Left renal cortex interstitium (tissue), 4 donors: ENCODE results near the gene ATG10. TPM values are rescaled to one million over a fixed set of nuclear protein-coding genes. Genes with fewer than 3 reads are reported as not detected.
"Not testable (repeated sequence)": the region's sequence is repeated elsewhere in the genome, so short reads cannot be mapped to it uniquely, and the experiment has no call there.

ENCODE experiments used
- DNase-seq, 4 donors: peaks; one replicate each; pipeline ENCODE4 v3.0.0-alpha.2; 2013; ENCODE audit warnings: low read depth in 4 of 4, low spot score in 2 of 4, missing footprints in 1 of 4
- polyA plus RNA-seq, 4 donors: library from polyadenylated mRNA; unstranded; fragments of 120-200 nt; gene quantifications; one replicate each; pipeline ENCODE4 v1.2.1, GENCODE V29; 2013; ENCODE audit not compliant: insufficient read length in 4 of 4

ATG10 gene
- polyA plus RNA-seq, 4 donors, result 10.2 to 17.8 (median 12.8) TPM

- no peak for DNase-seq
Observed at GRCh38 chr5:82109013-82109412, 137.2 kb downstream of the ATG10 start.

- DNase-seq, result not testable (repeated sequence)
Observed at GRCh38 chr5:82109915-82110314, 138.1 kb downstream of the ATG10 start.

- DNase-seq, result no peak
Observed at GRCh38 chr5:82111191-82111590, 139.4 kb downstream of the ATG10 start.

DNA sequence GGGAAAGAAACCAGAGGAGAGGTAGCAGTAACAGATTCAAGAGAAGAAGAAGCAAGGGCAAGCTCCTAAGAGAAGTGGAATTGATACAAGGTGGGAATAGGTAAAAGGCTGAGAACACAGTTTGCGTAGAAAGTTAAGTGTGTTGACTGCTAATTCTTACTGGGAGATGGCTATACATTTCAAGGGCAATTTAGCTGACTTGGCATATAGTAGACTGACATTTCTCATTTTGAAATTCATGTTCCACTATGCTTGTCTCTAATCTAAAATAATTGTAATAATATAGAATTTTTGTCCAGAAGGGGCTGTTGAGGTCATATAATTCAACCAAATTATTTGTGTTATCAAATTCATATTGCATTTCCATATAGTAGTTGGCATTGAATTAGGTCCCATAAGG, 144.0 kb downstream of the ATG10 start:
- DNase-seq, result no peak

- DNase-seq, result no peak
Observed at GRCh38 chr5:82119889-82120288, 148.1 kb downstream of the ATG10 start.

GRCh38 chr5:82129723-82130285, 158.0 kb downstream of the ATG10 start:
- DNase-seq, result no peak

DNA sequence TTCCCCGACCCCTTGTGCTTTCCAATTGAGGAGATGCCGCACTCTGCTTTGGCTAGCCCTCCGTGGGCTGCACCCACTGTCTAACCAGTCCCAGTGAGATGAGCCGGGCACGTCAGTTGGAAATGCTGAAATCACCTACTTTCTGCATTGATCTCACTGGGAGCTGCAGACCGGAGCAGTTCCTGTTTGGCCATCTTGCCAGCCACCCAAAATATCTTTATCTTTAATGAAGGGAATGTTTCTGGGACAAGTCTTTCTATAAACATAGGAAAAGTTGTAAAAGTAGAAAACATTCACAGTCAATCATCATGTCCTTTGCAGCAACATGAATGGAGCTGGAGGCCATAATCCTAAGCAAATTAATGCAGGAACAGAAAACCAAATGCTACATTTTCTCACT, 158.8 kb downstream of the ATG10 start:
- DNase-seq, result no peak

DNA sequence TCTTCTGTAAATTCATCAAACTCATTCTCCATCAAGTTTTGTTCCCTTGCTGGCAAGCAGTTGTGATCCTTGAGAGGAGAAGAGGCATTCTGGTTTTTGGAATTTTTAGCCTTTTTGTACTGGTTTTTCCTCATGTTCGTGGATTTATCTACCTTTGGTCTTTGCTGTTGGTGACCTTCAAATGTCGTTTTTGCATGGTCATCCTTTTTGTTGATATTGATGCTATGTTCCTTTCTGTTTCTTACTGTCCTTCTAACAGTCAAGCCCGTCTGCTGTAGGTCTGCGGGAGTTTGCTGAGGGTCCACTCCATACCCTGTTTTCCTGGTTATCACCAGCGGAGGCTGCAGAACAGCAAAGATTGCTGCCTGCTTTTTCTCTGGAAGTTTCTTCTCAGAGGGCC, 165.4 kb downstream of the ATG10 start:
- no peak for DNase-seq

DNA sequence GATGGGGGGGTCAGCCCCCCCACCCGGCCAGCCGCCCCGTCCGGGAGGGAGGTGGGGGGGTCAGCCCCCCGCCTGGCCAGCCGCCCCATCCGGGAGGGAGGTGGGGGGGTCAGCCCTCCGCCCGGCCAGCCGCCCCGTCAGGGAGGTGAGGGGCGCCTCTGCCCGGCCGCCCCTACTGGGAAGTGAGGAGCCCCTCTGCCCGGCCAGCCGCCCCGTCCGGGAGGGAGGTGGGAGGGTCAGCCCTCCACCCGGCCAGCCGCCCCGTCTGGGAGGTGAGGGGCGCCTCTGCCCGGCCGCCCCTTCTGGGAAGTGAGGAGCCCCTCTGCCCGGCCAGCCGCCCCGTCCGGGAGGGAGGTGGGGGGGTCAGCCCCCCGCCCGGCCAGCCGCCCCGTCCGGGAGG, 168.0 kb downstream of the ATG10 start:
- not testable (repeated sequence) for DNase-seq

DNA sequence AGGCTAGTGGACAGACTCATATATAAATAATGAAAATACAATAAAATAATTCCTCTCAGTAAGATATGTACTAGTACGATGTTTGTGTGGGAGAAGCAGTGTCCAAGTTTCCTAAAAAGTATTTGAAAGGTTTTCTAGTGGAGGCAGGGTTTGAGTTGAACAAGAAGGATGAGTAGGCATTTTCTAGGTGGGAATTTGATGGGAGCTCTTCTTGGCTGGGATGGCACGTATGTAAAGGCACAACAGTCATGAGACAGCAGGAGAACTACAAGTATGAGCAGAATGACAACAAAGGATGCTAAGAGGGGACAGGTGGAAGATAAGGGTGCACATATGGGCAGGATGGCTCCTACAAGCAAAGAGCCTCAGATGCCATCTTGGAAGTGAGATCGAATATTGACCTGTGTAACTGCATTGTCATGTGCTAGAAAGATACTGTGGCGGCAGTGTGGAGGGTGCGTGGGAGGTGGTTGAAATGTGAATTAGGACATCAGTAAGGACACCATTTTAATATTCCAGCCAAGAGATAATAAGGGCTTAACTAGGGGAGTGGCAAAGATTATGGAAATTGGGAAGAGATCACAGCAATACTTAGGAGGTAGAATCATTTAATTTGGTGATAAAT, 170.5 kb downstream of the ATG10 start:
- no peak for DNase-seq

- no peak for DNase-seq
Observed at GRCh38 chr5:82142928-82143577, 171.2 kb downstream of the ATG10 start.

DNA sequence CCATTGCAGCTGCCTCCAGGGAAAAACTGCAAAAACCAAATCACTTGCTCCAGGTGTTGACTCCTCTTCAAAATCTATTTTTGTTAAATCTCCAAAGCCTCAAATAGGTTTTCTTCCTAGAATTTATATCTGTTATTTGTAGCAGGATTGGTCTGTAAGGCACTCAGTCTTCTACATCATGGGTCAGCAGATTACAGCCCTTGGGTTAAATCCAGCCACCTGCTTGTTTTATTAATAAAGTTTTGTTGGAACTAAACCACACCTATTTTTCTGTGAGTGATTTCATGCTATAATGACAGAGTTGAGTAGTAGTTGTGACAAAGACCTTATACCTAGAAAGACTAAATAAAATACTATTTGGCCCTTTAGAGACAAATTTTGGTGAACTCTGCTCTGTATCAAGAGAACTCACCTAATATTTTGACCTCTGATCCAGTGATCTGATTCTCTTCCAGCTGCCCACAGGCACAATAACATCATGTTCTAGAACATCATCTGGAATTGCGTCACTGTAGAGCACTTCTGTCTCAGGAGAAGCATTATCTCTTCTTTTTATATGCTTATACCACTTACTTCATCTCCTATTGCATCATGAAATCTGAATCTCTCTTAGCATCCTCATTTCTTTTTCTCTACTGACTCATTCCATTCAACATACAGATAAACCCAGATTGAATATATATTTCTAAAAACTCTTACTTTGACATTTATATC, 176.2 kb downstream of the ATG10 start:
- DNase-seq, result no peak

GRCh38 chr5:82149434-82149833, 177.6 kb downstream of the ATG10 start:
- DNase-seq, result no peak

DNA sequence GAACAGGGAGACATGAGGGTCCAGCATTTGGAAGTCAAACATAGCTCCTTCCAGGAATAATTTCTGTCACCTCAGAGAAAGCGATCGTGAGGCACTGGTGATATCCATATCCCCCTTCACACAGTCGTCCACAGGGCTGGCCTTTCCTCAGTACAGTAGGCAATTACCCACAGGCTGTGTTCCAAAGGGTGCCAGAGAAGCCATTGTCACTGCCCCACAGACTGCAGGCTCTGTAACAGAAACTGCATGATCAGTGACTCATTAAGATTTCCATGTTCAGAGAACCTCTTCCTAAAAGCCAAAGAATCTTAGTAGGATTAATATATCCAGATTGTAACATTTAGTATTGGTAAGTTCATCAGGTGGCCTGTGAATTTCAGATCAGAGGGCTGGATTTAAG, 178.7 kb downstream of the ATG10 start:
- no peak for DNase-seq

GRCh38 chr5:82151204-82151603, 179.4 kb downstream of the ATG10 start:
- DNase-seq, result no peak

DNA sequence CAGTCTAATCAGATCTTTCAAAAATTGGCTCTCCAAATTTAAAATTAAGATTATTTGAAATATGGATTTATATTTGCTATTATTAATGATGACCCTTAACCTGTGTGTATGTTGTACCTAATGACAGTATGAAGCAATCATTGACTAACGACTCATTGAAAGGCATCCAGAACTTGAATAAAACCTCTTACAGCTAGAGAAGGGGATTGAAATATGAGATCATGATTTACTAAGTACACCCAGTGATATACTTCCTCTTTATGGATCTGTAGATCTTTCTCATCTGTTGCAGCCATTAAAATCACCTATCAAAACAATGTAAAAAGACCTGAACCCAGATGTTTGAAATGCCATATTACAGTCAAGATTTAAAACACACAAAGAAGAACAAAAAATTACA, 179.8 kb downstream of the ATG10 start:
- no peak for DNase-seq

- DNase-seq, result no peak
Observed at GRCh38 chr5:82152978-82153481, 181.2 kb downstream of the ATG10 start.

GRCh38 chr5:82154776-82155175, 183.0 kb downstream of the ATG10 start:
- no peak for DNase-seq

GRCh38 chr5:82155305-82155704, 183.5 kb downstream of the ATG10 start:
- no peak for DNase-seq

GRCh38 chr5:82156874-82157273, 185.1 kb downstream of the ATG10 start:
- DNase-seq, result no peak

GRCh38 chr5:82158755-82159413, 187.1 kb downstream of the ATG10 start:
- no peak for DNase-seq
